SK-N-SH (cell line): ENCODE data around the gene FBF1.

Source experiments
- MXI1 ChIP-seq: IDR thresholded peaks from 2 replicates; pipeline ENCODE4 v1.6.1; 2012; ENCODE audit warnings: mild to moderate bottlenecking, low read depth, low read length, improper control_type of control experiment
- POLR2AphosphoS5 ChIP-seq: IDR thresholded peaks from 2 replicates; pipeline ENCODE4 v1.6.1; 2012; ENCODE audit warnings: low read depth, low read length
- SMC3 ChIP-seq: IDR thresholded peaks from 2 replicates; pipeline ENCODE4 v1.6.1; 2012; ENCODE audit warnings: low read depth, low read length, improper control_type of control experiment
- YY1 ChIP-seq: IDR thresholded peaks from 2 replicates; pipeline ENCODE4 v1.4.0; 2012; ENCODE audit warnings: low read depth, mild to moderate bottlenecking
- TF ChIP-seq, protein P1 (sequence below): fragments of 200-600 bp; sonication (generic); IDR thresholded peaks from 2 replicates; pipeline ENCODE4 v1.6.1; 2017; ENCODE audit warnings: antibody characterized with exemption, mild to moderate bottlenecking, moderate library complexity

DNA sequence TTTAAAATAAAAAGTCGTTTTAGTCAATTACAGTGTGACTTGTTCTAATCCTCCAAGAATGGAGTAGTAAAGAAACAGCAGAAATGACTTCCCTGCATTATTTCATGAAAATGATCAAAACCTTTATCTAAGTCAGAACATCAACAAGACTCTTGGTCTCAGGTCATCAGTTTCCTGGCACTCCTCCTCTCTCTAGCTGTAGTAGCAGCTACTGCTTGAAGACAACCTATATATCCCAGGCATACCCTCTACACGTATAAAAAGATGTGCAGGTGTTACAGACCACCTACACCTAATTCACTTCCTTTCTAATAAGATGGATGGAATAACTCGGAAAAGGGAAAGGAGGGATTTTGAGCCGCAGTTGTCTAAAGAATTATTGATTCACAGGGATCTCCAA lies 1.6 kb upstream of the FBF1 start:
- no peak for TF ChIP-seq YY1
- TF ChIP-seq, protein P1, sequence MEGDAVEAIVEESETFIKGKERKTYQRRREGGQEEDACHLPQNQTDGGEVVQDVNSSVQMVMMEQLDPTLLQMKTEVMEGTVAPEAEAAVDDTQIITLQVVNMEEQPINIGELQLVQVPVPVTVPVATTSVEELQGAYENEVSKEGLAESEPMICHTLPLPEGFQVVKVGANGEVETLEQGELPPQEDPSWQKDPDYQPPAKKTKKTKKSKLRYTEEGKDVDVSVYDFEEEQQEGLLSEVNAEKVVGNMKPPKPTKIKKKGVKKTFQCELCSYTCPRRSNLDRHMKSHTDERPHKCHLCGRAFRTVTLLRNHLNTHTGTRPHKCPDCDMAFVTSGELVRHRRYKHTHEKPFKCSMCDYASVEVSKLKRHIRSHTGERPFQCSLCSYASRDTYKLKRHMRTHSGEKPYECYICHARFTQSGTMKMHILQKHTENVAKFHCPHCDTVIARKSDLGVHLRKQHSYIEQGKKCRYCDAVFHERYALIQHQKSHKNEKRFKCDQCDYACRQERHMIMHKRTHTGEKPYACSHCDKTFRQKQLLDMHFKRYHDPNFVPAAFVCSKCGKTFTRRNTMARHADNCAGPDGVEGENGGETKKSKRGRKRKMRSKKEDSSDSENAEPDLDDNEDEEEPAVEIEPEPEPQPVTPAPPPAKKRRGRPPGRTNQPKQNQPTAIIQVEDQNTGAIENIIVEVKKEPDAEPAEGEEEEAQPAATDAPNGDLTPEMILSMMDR = no peak
- TF ChIP-seq POLR2AphosphoS5 = no peak
- TF ChIP-seq MXI1 = no peak
- TF ChIP-seq SMC3 = no peak
